WTC11 (cell line): ENCODE data around the gene MCRS1. TPM values are rescaled to one million over a fixed set of nuclear protein-coding genes. Genes with fewer than 3 reads are reported as not detected.

Experiments used
- ATAC-seq: fragments of 200-7000 bp; cut with Tn5 transposase; 2 replicates; pipeline ENCODE4 v1.10.0; 2021; ENCODE audit warnings: mild to moderate bottlenecking, moderate library complexity
- Bru-seq: library from RNA; stranded (reverse); fragments of 400-500 nt; gene quantifications from one replicate; lab custom pipeline; 2021; lab: Mats Ljungman, UMichigan
- CTCF ChIA-PET: fragments of 300-600 bp; sonication (Branson Sonifier 250); formaldehyde crosslinking; loops from one replicate; lab custom pipeline; 2021; ENCODE audit warnings: antibody characterized with exemption; lab: Charles Lee
- POLR2A ChIA-PET: fragments of 350-600 bp; sonication (Branson Sonifier 250); formaldehyde crosslinking; loops from one replicate; lab custom pipeline; 2021; ENCODE audit warnings: antibody characterized with exemption; lab: Charles Lee
- DNase-seq: peaks from one replicate; pipeline ENCODE4 v3.0.0; 2021; ENCODE audit warnings: low spot score
- H3K27ac Mint-ChIP-seq: 2 replicates; pipeline ENCODE4 v1.8.0; 2021; ENCODE audit warnings: mixed read lengths
- H3K27me3 Mint-ChIP-seq: 2 replicates; pipeline ENCODE4 v1.8.0; 2021; ENCODE audit warnings: low read depth, mild to moderate bottlenecking, moderate library complexity, mixed read lengths
- H3K36me3 Mint-ChIP-seq: 2 replicates; pipeline ENCODE4 v1.8.0; 2021; ENCODE audit warnings: mixed read lengths
- H3K4me1 Mint-ChIP-seq: 2 replicates; pipeline ENCODE4 v1.8.0; 2022; ENCODE audit warnings: mixed read lengths
- H3K4me3 Mint-ChIP-seq: 2 replicates; pipeline ENCODE4 v1.8.0; 2021; ENCODE audit warnings: mild to moderate bottlenecking, moderate library complexity, mixed read lengths
- H3K9me3 Mint-ChIP-seq: 2 replicates; pipeline ENCODE4 v1.8.0; 2021; ENCODE audit warnings: mixed read lengths
- FOXK1 ChIP-seq: sonication (generic); formaldehyde crosslinking; IDR thresholded peaks from 2 replicates; pipeline ENCODE4 v1.8.0; 2022; ENCODE audit warnings: mild to moderate bottlenecking, moderate library complexity, missing genetic modification reagents
- GABPB1 ChIP-seq: sonication (generic); formaldehyde crosslinking; IDR thresholded peaks from 2 replicates; pipeline ENCODE4 v1.8.1; 2023; ENCODE audit warnings: mild to moderate bottlenecking, missing genetic modification reagents
- GRHL2 ChIP-seq: fragments of 250-450 bp; sonication (Bioruptor Pico); IDR thresholded peaks from 2 replicates; pipeline ENCODE4 v1.8.0; 2022; ENCODE audit warnings: mild to moderate bottlenecking, moderate library complexity; ENCODE audit not compliant: insufficient replicate concordance, severe bottlenecking
- HMGA2 ChIP-seq: fragments of 250-450 bp; sonication (Bioruptor Pico); IDR thresholded peaks from 2 replicates; pipeline ENCODE4 v1.4.0; 2021; ENCODE audit warnings: mild to moderate bottlenecking, moderate library complexity
- JUN ChIP-seq: sonication (generic); formaldehyde crosslinking; IDR thresholded peaks from 2 replicates; pipeline ENCODE4 v1.8.0; 2023; ENCODE audit warnings: mild to moderate bottlenecking, missing genetic modification reagents
- NFYB ChIP-seq: sonication (generic); formaldehyde crosslinking; conservative IDR thresholded peaks from 2 replicates; pipeline ENCODE4 v1.8.0; 2022; ENCODE audit warnings: low read depth, missing genetic modification reagents
- RORB ChIP-seq: fragments of 250-450 bp; sonication (Bioruptor Pico); IDR thresholded peaks from 2 replicates; pipeline ENCODE4 v1.9.0; 2021; ENCODE audit warnings: mild to moderate bottlenecking
- TCF7 ChIP-seq: sonication (generic); formaldehyde crosslinking; IDR thresholded peaks from 2 replicates; pipeline ENCODE4 v1.8.0; 2022; ENCODE audit warnings: mild to moderate bottlenecking, low read depth, missing genetic modification reagents, moderate library complexity
- TEAD1 ChIP-seq: sonication (generic); formaldehyde crosslinking; IDR thresholded peaks from 2 replicates; pipeline ENCODE4 v1.8.0; 2022; ENCODE audit warnings: mild to moderate bottlenecking, missing genetic modification reagents
- TEAD4 ChIP-seq: sonication (generic); formaldehyde crosslinking; IDR thresholded peaks from 2 replicates; pipeline ENCODE4 v1.8.0; 2022; ENCODE audit warnings: mild to moderate bottlenecking, missing genetic modification reagents
- ZNF232 ChIP-seq: sonication (generic); formaldehyde crosslinking; IDR thresholded peaks from 2 replicates; pipeline ENCODE4 v1.8.0; 2022; ENCODE audit warnings: mild to moderate bottlenecking, missing genetic modification reagents
- ZNF317 ChIP-seq: sonication (generic); formaldehyde crosslinking; IDR thresholded peaks from 2 replicates; pipeline ENCODE4 v1.8.1; 2023; ENCODE audit warnings: low read depth, mild to moderate bottlenecking, moderate library complexity, missing genetic modification reagents, borderline replicate concordance
- ZNF423 ChIP-seq: fragments of 250-450 bp; sonication (Bioruptor Pico); IDR thresholded peaks from 2 replicates; pipeline ENCODE4 v2.1.2; 2022; ENCODE audit warnings: mild to moderate bottlenecking, moderate library complexity
- ZNF671 ChIP-seq: fragments of 250-450 bp; sonication (Bioruptor Pico); IDR thresholded peaks from 2 replicates; pipeline ENCODE4 v1.8.0; 2021; ENCODE audit warnings: mild to moderate bottlenecking
- long read RNA-seq, 3 experiments: library from RNA in 1 of 3; library from capped mRNA in 1 of 3; library from polyadenylated mRNA in 1 of 3; unstranded in 2 of 3; stranded (forward) in 1 of 3; transcript quantifications; one replicate each; pipeline ENCODE4 v2.0.0, GENCODE V29; 2021
- total RNA-seq: library from RNA; stranded (reverse); gene quantifications from 3 replicates; pipeline ENCODE4 v1.2.3, GENCODE V29; 2021
- TF ChIP-seq, protein P1 (sequence below): sonication (generic); formaldehyde crosslinking; IDR thresholded peaks from 2 replicates; pipeline ENCODE4 v1.8.1; 2023; ENCODE audit warnings: mild to moderate bottlenecking, missing genetic modification reagents, moderate library complexity
- TF ChIP-seq, protein P2 (sequence below): sonication (generic); formaldehyde crosslinking; IDR thresholded peaks from 2 replicates; pipeline ENCODE4 v1.8.1; 2023; ENCODE audit warnings: mild to moderate bottlenecking, moderate library complexity, missing genetic modification reagents
- TF ChIP-seq, protein P3 (sequence below): sonication (generic); formaldehyde crosslinking; IDR thresholded peaks from 2 replicates; pipeline ENCODE4 v1.8.1; 2023; ENCODE audit warnings: mild to moderate bottlenecking, missing genetic modification reagents, moderate library complexity
- TF ChIP-seq, protein P4 (sequence below): fragments of 250-450 bp; sonication (Bioruptor Pico); conservative IDR thresholded peaks from 2 replicates; pipeline ENCODE4 v1.9.0; 2021; ENCODE audit warnings: mild to moderate bottlenecking
- TF ChIP-seq, protein P5 (sequence below): sonication (generic); formaldehyde crosslinking; IDR thresholded peaks from 2 replicates; pipeline ENCODE4 v1.8.0; 2022; ENCODE audit warnings: mild to moderate bottlenecking, missing genetic modification reagents
- TF ChIP-seq, protein P6 (sequence below): sonication (generic); formaldehyde crosslinking; IDR thresholded peaks from 2 replicates; pipeline ENCODE4 v1.8.0; 2022; ENCODE audit warnings: mild to moderate bottlenecking, missing genetic modification reagents
- TF ChIP-seq, protein P7 (sequence below): sonication (generic); formaldehyde crosslinking; IDR thresholded peaks from 2 replicates; pipeline ENCODE4 v1.8.0; 2022; ENCODE audit warnings: mild to moderate bottlenecking, missing genetic modification reagents

The MCRS1 gene, protein sequence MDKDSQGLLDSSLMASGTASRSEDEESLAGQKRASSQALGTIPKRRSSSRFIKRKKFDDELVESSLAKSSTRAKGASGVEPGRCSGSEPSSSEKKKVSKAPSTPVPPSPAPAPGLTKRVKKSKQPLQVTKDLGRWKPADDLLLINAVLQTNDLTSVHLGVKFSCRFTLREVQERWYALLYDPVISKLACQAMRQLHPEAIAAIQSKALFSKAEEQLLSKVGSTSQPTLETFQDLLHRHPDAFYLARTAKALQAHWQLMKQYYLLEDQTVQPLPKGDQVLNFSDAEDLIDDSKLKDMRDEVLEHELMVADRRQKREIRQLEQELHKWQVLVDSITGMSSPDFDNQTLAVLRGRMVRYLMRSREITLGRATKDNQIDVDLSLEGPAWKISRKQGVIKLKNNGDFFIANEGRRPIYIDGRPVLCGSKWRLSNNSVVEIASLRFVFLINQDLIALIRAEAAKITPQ
- total RNA-seq (94.8 to 105 TPM (median 96.5 TPM) in 3 replicates), Bru-seq, nascent RNA (percentile 72 among the genes with signal in this experiment)
- long read RNA-seq, experiment 1, transcript MCRS1-201 (15 exons, 1,928 nt): major isoform, 288 of 390 reads
- long read RNA-seq, experiment 1, transcript MCRS1-211 (16 exons, 1,936 nt): minor isoform, 10 of 390 reads
- long read RNA-seq, experiment 1, partial matches to known transcripts: 38 of 390 reads
- long read RNA-seq, experiment 1, other reads (novel, unspliced or antisense): 50 of 390 reads
- long read RNA-seq, experiment 2, transcript MCRS1-201 (15 exons, 1,928 nt): major isoform, 25 of 102 reads
- long read RNA-seq, experiment 2, partial matches to known transcripts: 36 of 102 reads
- long read RNA-seq, experiment 2, other reads (novel, unspliced or antisense): 38 of 102 reads
- long read RNA-seq, experiment 3, transcript MCRS1-211 (16 exons, 1,936 nt): minor isoform, 5 of 179 reads
- long read RNA-seq, experiment 3, transcript MCRS1-201 (15 exons, 1,928 nt): major isoform, 133 of 179 reads
- long read RNA-seq, experiment 3, transcript MCRS1-203 (13 exons, 1,686 nt): minor isoform, 5 of 179 reads
- long read RNA-seq, experiment 3, partial matches to known transcripts: 8 of 179 reads
- long read RNA-seq, experiment 3, other reads (novel, unspliced or antisense): 28 of 179 reads

DNA sequence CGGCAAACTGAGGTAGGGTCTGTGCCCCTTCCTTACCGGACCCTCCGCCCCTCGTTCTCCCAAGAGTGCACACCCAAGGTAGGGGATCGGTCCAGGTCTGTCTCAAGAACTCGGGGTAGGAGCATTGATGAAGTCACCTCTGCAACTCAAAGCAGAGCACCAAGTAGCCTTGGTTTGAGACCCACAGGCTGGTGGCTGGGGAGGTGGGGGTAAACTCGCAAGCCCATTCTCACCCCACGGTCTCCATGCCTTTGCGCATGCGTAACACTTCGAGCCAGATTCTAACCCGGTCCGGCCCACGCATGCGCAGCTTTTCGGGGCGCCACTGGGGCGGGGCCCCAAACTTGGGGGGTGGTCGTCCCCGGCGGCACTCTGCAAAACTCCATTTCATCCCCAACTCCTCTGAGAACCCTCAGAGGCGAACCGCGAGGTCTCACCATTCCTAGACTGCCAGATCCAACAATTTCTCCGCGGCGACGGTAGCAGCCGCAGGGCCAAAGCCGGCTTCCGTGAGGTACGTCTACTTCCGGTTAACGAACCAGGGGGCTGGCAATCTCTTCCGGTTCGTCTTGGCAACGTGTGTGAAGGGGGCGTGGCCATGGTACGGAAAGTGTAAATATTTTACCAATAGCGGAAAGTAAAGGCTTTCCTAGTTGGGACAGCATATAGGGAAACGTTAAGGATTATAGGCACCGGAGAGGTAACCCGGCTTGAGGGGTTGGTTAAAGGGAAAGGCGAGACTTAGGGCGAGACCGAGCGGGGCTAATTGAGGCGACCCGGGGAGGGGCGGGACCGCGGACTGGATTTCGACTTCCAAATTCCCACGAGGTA, at the start of gene MCRS1:
TSS of gene MCRS1 (minus strand) at position 532 of the 831 bp plus-strand sequence. CDS start 1,411 bp downstream, outside the sequence.
- Mint-ChIP-seq H3K4me1 (peaks cover 12% of the 10 kb centered on the region), H3K4me3 (peak within 1 kb of the TSS; percentile 98), H3K9me3 (peaks cover 7% of the 10 kb centered on the region), H3K27me3 (no peaks in the 10 kb centered on the region), H3K36me3 (peaks cover 17% of the 10 kb centered on the region), H3K27ac (peak within 1 kb of the TSS; percentile 99)
- DNase-seq (peak; percentile 81), ATAC-seq (peak; percentile 74)
- ChIA-PET POLR2A (interaction anchor here (0.9 to 1.0 kb wide), 2 partner anchors 11 to 13 kb away, joined by 3 to 5 read pairs; no protein-coding TSS in a partner anchor), CTCF (interaction anchor here (0.5 to 2.4 kb wide), 6 partner anchors 13 to 271 kb away, joined by 3 to 17 read pairs (median 8); no protein-coding TSS in a partner anchor)
- TF ChIP-seq RORB (CRISPR knock-in tag): no peak
- TF ChIP-seq, protein P1, sequence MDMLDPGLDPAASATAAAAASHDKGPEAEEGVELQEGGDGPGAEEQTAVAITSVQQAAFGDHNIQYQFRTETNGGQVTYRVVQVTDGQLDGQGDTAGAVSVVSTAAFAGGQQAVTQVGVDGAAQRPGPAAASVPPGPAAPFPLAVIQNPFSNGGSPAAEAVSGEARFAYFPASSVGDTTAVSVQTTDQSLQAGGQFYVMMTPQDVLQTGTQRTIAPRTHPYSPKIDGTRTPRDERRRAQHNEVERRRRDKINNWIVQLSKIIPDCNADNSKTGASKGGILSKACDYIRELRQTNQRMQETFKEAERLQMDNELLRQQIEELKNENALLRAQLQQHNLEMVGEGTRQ (CRISPR knock-in tag): 0 out of 2 replicates have a peak, but pooled peaks have one; percentile 18
- TF ChIP-seq TEAD1: peak; percentile 18; the same call in 1 of the 2 replicates
- TF ChIP-seq, protein P2, sequence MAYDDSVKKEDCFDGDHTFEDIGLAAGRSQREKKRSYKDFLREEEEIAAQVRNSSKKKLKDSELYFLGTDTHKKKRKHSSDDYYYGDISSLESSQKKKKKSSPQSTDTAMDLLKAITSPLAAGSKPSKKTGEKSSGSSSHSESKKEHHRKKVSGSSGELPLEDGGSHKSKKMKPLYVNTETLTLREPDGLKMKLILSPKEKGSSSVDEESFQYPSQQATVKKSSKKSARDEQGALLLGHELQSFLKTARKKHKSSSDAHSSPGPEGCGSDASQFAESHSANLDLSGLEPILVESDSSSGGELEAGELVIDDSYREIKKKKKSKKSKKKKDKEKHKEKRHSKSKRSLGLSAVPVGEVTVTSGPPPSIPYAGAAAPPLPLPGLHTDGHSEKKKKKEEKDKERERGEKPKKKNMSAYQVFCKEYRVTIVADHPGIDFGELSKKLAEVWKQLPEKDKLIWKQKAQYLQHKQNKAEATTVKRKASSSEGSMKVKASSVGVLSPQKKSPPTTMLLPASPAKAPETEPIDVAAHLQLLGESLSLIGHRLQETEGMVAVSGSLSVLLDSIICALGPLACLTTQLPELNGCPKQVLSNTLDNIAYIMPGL: peak; percentile 53
- TF ChIP-seq ZNF423: no peak
- TF ChIP-seq, protein P3, sequence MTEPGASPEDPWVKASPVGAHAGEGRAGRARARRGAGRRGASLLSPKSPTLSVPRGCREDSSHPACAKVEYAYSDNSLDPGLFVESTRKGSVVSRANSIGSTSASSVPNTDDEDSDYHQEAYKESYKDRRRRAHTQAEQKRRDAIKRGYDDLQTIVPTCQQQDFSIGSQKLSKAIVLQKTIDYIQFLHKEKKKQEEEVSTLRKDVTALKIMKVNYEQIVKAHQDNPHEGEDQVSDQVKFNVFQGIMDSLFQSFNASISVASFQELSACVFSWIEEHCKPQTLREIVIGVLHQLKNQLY: no peak
- TF ChIP-seq, protein P4, sequence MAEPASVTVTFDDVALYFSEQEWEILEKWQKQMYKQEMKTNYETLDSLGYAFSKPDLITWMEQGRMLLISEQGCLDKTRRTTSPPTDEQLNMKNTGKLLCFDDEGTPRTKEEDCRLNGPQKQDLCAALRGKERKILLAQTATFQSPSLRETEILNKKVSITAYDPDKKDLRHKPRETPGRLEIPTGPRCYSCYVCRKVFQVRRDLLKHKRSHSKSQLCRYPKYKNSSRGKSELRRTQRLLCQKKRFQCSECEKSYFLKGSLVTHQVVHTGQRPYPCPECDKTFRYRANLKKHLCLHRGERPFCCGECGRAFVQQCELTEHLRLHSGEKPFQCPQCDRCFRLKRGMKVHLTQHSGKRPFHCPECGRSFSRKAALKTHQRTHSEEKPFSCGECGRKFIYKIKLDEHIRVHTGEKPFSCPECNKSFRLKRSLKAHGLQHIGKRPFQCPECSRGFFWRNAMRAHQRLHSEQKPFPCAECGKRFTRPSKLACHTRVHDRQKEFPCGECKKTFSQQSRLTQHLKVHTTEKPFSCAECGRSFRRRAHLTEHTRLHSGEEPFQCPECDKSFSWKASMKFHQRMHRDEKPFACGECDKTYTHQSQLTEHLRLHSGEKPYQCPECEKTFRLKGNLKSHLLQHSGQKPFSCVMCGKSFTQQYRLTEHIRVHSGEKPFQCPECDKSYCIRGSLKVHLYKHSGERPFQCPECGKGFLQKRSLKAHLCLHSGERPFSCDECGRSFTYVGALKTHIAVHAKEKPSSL (CRISPR knock-in tag): no peak
- peak; percentile 81 for TF ChIP-seq FOXK1 (CRISPR knock-in tag)
- no peak for TF ChIP-seq JUN
- TF ChIP-seq, protein P5, sequence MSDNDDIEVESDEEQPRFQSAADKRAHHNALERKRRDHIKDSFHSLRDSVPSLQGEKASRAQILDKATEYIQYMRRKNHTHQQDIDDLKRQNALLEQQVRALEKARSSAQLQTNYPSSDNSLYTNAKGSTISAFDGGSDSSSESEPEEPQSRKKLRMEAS (CRISPR knock-in tag): peak; percentile 79
- no peak for TF ChIP-seq ZNF317 (CRISPR knock-in tag)
- no peak for TF ChIP-seq ZNF232 (CRISPR knock-in tag)
- TF ChIP-seq GABPB1 (CRISPR knock-in tag): no peak; the same call in none of the 2 replicates
- no peak for TF ChIP-seq ZNF671 (CRISPR knock-in tag)
- TF ChIP-seq, protein P6, sequence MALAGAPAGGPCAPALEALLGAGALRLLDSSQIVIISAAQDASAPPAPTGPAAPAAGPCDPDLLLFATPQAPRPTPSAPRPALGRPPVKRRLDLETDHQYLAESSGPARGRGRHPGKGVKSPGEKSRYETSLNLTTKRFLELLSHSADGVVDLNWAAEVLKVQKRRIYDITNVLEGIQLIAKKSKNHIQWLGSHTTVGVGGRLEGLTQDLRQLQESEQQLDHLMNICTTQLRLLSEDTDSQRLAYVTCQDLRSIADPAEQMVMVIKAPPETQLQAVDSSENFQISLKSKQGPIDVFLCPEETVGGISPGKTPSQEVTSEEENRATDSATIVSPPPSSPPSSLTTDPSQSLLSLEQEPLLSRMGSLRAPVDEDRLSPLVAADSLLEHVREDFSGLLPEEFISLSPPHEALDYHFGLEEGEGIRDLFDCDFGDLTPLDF (CRISPR knock-in tag): no peak
- no peak for TF ChIP-seq HMGA2 (CRISPR knock-in tag)
- TF ChIP-seq, protein P7, sequence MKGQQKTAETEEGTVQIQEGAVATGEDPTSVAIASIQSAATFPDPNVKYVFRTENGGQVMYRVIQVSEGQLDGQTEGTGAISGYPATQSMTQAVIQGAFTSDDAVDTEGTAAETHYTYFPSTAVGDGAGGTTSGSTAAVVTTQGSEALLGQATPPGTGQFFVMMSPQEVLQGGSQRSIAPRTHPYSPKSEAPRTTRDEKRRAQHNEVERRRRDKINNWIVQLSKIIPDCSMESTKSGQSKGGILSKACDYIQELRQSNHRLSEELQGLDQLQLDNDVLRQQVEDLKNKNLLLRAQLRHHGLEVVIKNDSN (CRISPR knock-in tag): no peak
- TF ChIP-seq TCF7 (CRISPR knock-in tag): no peak
- no peak for TF ChIP-seq NFYB (CRISPR knock-in tag)
- no peak for TF ChIP-seq TEAD4 (CRISPR knock-in tag)
- no peak for TF ChIP-seq GRHL2 (CRISPR knock-in tag)
